ENCODE data around the gene CPT2.

The CPT2 gene

DNA sequence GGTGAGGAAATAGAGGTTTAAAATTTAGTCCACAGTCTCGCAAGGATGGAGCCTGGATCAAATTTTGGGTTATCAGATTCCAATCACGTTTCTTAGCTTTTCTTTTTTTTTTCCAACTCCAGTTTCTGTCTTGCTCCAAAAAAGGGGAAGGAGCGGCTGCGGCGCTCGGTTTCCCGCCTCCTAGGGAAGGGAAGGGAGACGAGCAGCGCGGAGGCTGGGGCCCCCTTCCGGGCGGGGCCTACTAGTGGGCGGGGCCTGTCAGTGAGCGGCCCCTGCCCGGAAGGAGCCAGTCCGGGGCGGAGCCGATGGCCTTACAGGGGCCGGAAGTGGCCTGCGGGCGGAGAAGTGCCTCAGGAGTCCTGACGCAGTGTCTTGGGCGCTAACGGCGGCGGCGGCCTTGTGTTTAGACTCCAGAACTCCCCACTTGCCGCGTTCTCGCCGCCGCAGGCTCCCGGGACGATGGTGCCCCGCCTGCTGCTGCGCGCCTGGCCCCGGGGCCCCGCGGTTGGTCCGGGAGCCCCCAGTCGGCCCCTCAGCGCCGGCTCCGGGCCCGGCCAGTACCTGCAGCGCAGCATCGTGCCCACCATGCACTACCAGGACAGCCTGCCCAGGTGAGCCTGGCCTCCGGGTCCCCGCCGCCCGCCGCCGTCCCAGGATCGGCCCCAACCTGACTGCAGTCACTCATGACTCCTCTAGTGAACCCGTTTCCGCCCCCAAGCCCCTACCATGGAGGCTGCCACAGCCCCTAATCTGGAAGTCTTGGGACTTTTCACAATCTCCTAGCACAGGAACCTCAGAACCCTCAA, at the start of gene CPT2:
Gene CPT2 (plus strand): TSS at position 340 of the 806 bp plus-strand sequence. CDS start 120 bp downstream, at position 460.
- no peaks in the 10 kb centered on the region for H3K36me3 ChIP-seq (ENCODE audit: control insufficient read depth, insufficient read depth, low read length)
- H3K9ac ChIP-seq (ENCODE audit: low read length), result peak within 1 kb of the TSS; percentile 97
- peak within 1 kb of the TSS; percentile 96 for H3K4me3 ChIP-seq (ENCODE audit: low read length)
- no peaks in the 10 kb centered on the region for H3K9me3 ChIP-seq (ENCODE audit: control insufficient read depth, low read length)
- no peaks in the 10 kb centered on the region for H3K27me3 ChIP-seq (ENCODE audit: control insufficient read depth, insufficient read depth, low read length)
- peaks cover 26% of the 10 kb centered on the region for H3K4me1 ChIP-seq (ENCODE audit: control insufficient read depth, insufficient read depth, low read length)

GRCh38 chr1:53147174-53147573, 49.5 kb upstream of the CPT2 start:
- Histone ChIP-seq H3K36me3 (ENCODE audit: control insufficient read depth, insufficient read depth, low read length) (no peaks in the 10 kb centered on the region), H3K4me3 (ENCODE audit: low read length) (no peak overlapping the region), H3K4me1 (ENCODE audit: control insufficient read depth, insufficient read depth, low read length) (peaks cover 33% of the 10 kb centered on the region), H3K9ac (ENCODE audit: low read length) (no peak overlapping the region), H3K27me3 (ENCODE audit: control insufficient read depth, insufficient read depth, low read length) (no peaks in the 10 kb centered on the region), H3K9me3 (ENCODE audit: control insufficient read depth, low read length) (no peaks in the 10 kb centered on the region)

DNA sequence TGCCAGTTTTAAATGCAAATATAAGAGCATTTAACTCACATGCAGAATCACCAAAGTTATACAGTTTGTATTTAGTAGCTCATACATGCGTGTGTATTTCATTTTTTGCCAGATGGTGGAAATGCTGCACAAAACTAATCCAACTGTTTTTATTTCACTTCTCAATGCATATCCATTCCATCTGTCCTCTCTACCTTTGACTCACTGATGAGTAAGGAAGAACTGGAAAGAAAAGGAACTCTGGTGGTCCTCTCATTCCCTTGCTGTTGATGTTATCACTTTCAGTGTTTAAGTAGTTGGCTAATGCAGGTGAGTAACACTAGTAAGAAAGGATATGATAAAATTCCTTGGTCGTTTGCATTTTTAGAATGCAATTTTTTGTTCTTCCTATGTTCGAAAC, 48.5 kb upstream of the CPT2 start:
- no peak overlapping the region for H3K4me3 ChIP-seq (ENCODE audit: low read length)
- no peaks in the 10 kb centered on the region for H3K36me3 ChIP-seq (ENCODE audit: control insufficient read depth, insufficient read depth, low read length)
- no peaks in the 10 kb centered on the region for H3K9me3 ChIP-seq (ENCODE audit: control insufficient read depth, low read length)
- no peak overlapping the region for H3K9ac ChIP-seq (ENCODE audit: low read length)
- peaks cover 33% of the 10 kb centered on the region for H3K4me1 ChIP-seq (ENCODE audit: control insufficient read depth, insufficient read depth, low read length)
- H3K27me3 ChIP-seq (ENCODE audit: control insufficient read depth, insufficient read depth, low read length), result no peaks in the 10 kb centered on the region

GRCh38 chr1:53153752-53154151, 42.9 kb upstream of the CPT2 start:
- H3K36me3 ChIP-seq (ENCODE audit: control insufficient read depth, insufficient read depth, low read length), result no peaks in the 10 kb centered on the region
- H3K4me3 ChIP-seq (ENCODE audit: low read length), result no peak overlapping the region
- H3K9ac ChIP-seq (ENCODE audit: low read length), result no peak overlapping the region
- no peaks in the 10 kb centered on the region for H3K27me3 ChIP-seq (ENCODE audit: control insufficient read depth, insufficient read depth, low read length)
- H3K4me1 ChIP-seq (ENCODE audit: control insufficient read depth, insufficient read depth, low read length), result no peaks in the 10 kb centered on the region
- H3K9me3 ChIP-seq (ENCODE audit: control insufficient read depth, low read length), result no peaks in the 10 kb centered on the region

DNA sequence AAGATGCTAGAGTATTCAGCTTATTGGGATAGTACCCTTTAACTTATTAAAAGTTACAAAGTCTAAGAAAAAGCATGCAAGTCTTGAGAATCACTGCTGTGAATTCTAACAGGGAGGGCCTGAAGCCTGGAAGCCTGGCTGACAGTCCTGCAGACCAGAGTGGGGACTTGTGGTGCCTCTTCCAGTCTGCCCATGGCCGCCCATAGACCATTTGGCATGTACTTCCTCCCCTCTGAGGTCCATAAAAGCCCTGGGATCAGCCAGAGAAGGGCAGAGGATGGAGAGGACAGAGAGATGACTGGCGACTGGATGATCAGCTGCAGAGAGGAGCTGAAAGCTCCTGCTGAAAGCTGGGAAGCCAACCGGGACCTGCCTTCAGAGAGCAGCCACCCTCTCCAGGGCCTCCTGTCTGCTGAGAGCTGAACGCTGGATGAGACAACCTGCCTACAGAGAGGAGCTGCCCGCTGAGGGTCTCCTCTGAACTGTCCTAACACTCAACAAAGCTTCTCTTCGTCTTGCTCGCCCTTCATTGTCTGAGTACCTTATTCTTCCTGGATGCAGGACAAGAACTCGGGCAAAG, 41.7 kb upstream of the CPT2 start:
- Histone ChIP-seq H3K9me3 (ENCODE audit: control insufficient read depth, low read length) (no peaks in the 10 kb centered on the region), H3K4me1 (ENCODE audit: control insufficient read depth, insufficient read depth, low read length) (no peaks in the 10 kb centered on the region), H3K36me3 (ENCODE audit: control insufficient read depth, insufficient read depth, low read length) (no peaks in the 10 kb centered on the region), H3K4me3 (ENCODE audit: low read length) (no peak overlapping the region), H3K9ac (ENCODE audit: low read length) (no peak overlapping the region), H3K27me3 (ENCODE audit: control insufficient read depth, insufficient read depth, low read length) (no peaks in the 10 kb centered on the region)

GRCh38 chr1:53155534-53155933, 41.1 kb upstream of the CPT2 start:
- Histone ChIP-seq H3K4me3 (ENCODE audit: low read length) (no peak overlapping the region), H3K9me3 (ENCODE audit: control insufficient read depth, low read length) (no peaks in the 10 kb centered on the region), H3K27me3 (ENCODE audit: control insufficient read depth, insufficient read depth, low read length) (no peaks in the 10 kb centered on the region), H3K9ac (ENCODE audit: low read length) (no peak overlapping the region), H3K36me3 (ENCODE audit: control insufficient read depth, insufficient read depth, low read length) (no peaks in the 10 kb centered on the region), H3K4me1 (ENCODE audit: control insufficient read depth, insufficient read depth, low read length) (no peaks in the 10 kb centered on the region)

DNA sequence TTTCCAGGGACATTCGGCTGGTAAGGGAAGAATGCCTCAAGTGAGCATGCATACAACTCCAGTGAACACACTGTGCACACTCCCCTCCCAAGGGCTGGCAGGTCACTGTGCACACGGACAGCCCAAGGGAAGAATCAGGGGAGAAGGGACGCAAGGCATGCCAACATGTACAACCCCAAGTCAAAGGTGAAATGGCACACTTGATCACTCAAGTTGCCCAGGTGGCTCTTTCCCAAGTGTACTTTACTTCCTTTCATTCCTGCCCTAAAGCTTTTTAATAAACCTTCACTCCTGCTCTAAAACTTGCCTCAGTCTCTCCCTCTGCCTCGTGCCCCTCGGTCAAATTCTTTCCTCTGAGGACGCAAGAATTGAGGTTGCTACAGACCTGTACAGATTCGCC, 40.7 kb upstream of the CPT2 start:
- Histone ChIP-seq H3K27me3 (ENCODE audit: control insufficient read depth, insufficient read depth, low read length) (no peaks in the 10 kb centered on the region), H3K4me1 (ENCODE audit: control insufficient read depth, insufficient read depth, low read length) (no peaks in the 10 kb centered on the region), H3K9ac (ENCODE audit: low read length) (no peak overlapping the region), H3K9me3 (ENCODE audit: control insufficient read depth, low read length) (no peaks in the 10 kb centered on the region), H3K4me3 (ENCODE audit: low read length) (no peak overlapping the region), H3K36me3 (ENCODE audit: control insufficient read depth, insufficient read depth, low read length) (no peaks in the 10 kb centered on the region)

DNA sequence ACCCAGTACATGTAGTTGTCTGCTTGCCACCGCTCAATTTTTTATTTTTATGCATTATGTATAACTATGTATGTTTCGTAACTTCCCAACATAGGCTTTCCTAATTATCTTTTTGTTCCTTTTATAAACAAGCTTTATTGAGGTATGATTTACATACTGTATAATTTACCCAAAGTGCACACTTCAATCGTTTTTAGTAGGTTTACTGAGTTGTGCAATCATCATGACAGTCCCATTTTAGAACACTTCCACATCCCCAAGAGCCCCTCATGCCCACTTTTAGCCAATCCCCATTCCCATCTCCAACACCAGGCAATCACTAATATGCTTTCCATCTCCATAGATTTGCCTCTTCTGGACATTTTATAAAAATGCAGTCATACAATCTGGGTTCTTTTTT, 39.8 kb upstream of the CPT2 start:
- H3K27me3 ChIP-seq (ENCODE audit: control insufficient read depth, insufficient read depth, low read length), result no peaks in the 10 kb centered on the region
- no peaks in the 10 kb centered on the region for H3K9me3 ChIP-seq (ENCODE audit: control insufficient read depth, low read length)
- H3K4me3 ChIP-seq (ENCODE audit: low read length), result no peak overlapping the region
- H3K9ac ChIP-seq (ENCODE audit: low read length), result no peak overlapping the region
- H3K36me3 ChIP-seq (ENCODE audit: control insufficient read depth, insufficient read depth, low read length), result no peaks in the 10 kb centered on the region
- H3K4me1 ChIP-seq (ENCODE audit: control insufficient read depth, insufficient read depth, low read length), result no peaks in the 10 kb centered on the region

GRCh38 chr1:53158900-53159299, 37.7 kb upstream of the CPT2 start:
- H3K36me3 ChIP-seq (ENCODE audit: control insufficient read depth, insufficient read depth, low read length), result no peaks in the 10 kb centered on the region
- H3K4me3 ChIP-seq (ENCODE audit: low read length), result no peak overlapping the region

GRCh38 chr1:53160924-53161378, 35.7 kb upstream of the CPT2 start:
- Histone ChIP-seq H3K27me3 (ENCODE audit: control insufficient read depth, insufficient read depth, low read length) (no peaks in the 10 kb centered on the region), H3K36me3 (ENCODE audit: control insufficient read depth, insufficient read depth, low read length) (no peaks in the 10 kb centered on the region), H3K9ac (ENCODE audit: low read length) (no peak overlapping the region), H3K9me3 (ENCODE audit: control insufficient read depth, low read length) (no peaks in the 10 kb centered on the region), H3K4me1 (ENCODE audit: control insufficient read depth, insufficient read depth, low read length) (no peaks in the 10 kb centered on the region), H3K4me3 (ENCODE audit: low read length) (no peak overlapping the region)

More at GRCh38 chr1:53158900-53159299, 37.7 kb upstream of the CPT2 start:
- Histone ChIP-seq H3K9ac (ENCODE audit: low read length) (no peak overlapping the region), H3K9me3 (ENCODE audit: control insufficient read depth, low read length) (no peaks in the 10 kb centered on the region), H3K4me1 (ENCODE audit: control insufficient read depth, insufficient read depth, low read length) (no peaks in the 10 kb centered on the region), H3K27me3 (ENCODE audit: control insufficient read depth, insufficient read depth, low read length) (no peaks in the 10 kb centered on the region)

DNA sequence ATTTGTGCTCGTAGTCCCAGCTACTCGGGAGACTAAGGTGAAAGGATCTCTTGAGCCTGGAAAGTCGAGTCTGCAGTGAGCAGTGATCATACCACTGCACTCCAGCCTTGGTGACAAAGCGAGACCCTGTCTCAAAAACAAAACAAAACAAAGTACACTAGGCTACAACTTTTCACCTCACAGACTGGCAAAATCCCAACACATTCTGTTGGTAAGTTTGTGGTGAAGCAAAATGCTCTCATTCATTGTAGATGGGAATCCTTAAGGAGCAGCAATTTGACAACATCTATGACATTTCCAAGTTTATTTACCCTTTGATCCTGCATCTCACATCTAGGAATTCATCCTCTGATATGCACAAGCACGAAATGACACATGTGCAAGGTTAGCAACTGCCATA, 34.0 kb upstream of the CPT2 start:
- H3K27me3 ChIP-seq (ENCODE audit: control insufficient read depth, insufficient read depth, low read length), result no peaks in the 10 kb centered on the region

GRCh38 chr1:53163291-53163768, 33.3 kb upstream of the CPT2 start:
- Histone ChIP-seq H3K4me3 (ENCODE audit: low read length) (no peak overlapping the region), H3K4me1 (ENCODE audit: control insufficient read depth, insufficient read depth, low read length) (no peaks in the 10 kb centered on the region), H3K36me3 (ENCODE audit: control insufficient read depth, insufficient read depth, low read length) (no peaks in the 10 kb centered on the region), H3K9me3 (ENCODE audit: control insufficient read depth, low read length) (no peaks in the 10 kb centered on the region), H3K27me3 (ENCODE audit: control insufficient read depth, insufficient read depth, low read length) (no peaks in the 10 kb centered on the region), H3K9ac (ENCODE audit: low read length) (no peak overlapping the region)

More for the DNA sequence above, 34.0 kb upstream of the CPT2 start:
- Histone ChIP-seq H3K9ac (ENCODE audit: low read length) (no peak overlapping the region), H3K4me3 (ENCODE audit: low read length) (no peak overlapping the region), H3K36me3 (ENCODE audit: control insufficient read depth, insufficient read depth, low read length) (no peaks in the 10 kb centered on the region), H3K9me3 (ENCODE audit: control insufficient read depth, low read length) (no peaks in the 10 kb centered on the region), H3K4me1 (ENCODE audit: control insufficient read depth, insufficient read depth, low read length) (no peaks in the 10 kb centered on the region)
